DND-41 (cell line): ENCODE results near the gene MCRS1.

Source experiments
- ATAC-seq: fragments of 200-7000 bp; cut with Tn5 transposase; 3 replicates; pipeline ENCODE4 v1.9.1; 2021; ENCODE audit warnings: low read depth; ENCODE audit not compliant: insufficient read depth
- DNase-seq: peaks from one replicate; pipeline ENCODE4 v3.0.0-alpha.2; 2020
- H2AFZ ChIP-seq: 2 replicates; pipeline ENCODE4 v1.6.0; 2012; ENCODE audit warnings: low read depth, low read length
- H3K27ac ChIP-seq: 2 replicates; pipeline ENCODE4 v1.5.1; 2012; ENCODE audit warnings: low read length, inconsistent platforms
- H3K27me3 ChIP-seq: fragments of 200-600 bp; sonication (generic); 2 replicates; pipeline ENCODE4 v1.6.0; 2012; ENCODE audit warnings: low read length, mild to moderate bottlenecking, inconsistent platforms; ENCODE audit not compliant: insufficient read depth, poor library complexity
- H3K36me3 ChIP-seq: 2 replicates; pipeline ENCODE4 v1.5.1; 2012; ENCODE audit warnings: low read length, inconsistent platforms; ENCODE audit not compliant: insufficient read depth
- H3K4me1 ChIP-seq: 2 replicates; pipeline ENCODE4 v1.5.1; 2012; ENCODE audit warnings: mild to moderate bottlenecking, low read length; ENCODE audit not compliant: insufficient read depth
- H3K4me2 ChIP-seq: 2 replicates; pipeline ENCODE4 v1.6.0; 2012; ENCODE audit warnings: mild to moderate bottlenecking, moderate library complexity, low read length, inconsistent platforms; ENCODE audit not compliant: insufficient read depth
- H3K4me3 ChIP-seq, 2 experiments: fragments of 200-600 bp in 1 of 2; shearing (Covaris generic) in 1 of 2; 2 replicates each; pipeline ENCODE4 v1.5.1; 2012 to 2016; ENCODE audit warnings: inconsistent platforms in 2 of 2, low read length in 2 of 2, mild to moderate bottlenecking in 2 of 2, low read depth in 1 of 2, moderate library complexity in 1 of 2
- H3K79me2 ChIP-seq: 2 replicates; pipeline ENCODE4 v1.6.0; 2012; ENCODE audit warnings: low read length, inconsistent platforms; ENCODE audit not compliant: insufficient read depth
- H3K9ac ChIP-seq: 2 replicates; pipeline ENCODE4 v1.6.0; 2012; ENCODE audit warnings: low read depth, mild to moderate bottlenecking, inconsistent platforms, low read length, moderate library complexity
- H3K9me3 ChIP-seq: 2 replicates; pipeline ENCODE4 v1.5.1; 2012; ENCODE audit warnings: low read length, moderate library complexity, mild to moderate bottlenecking, inconsistent platforms; ENCODE audit not compliant: insufficient read depth, severe bottlenecking
- H4K20me1 ChIP-seq: 2 replicates; pipeline ENCODE4 v1.6.0; 2012; ENCODE audit warnings: low read length; ENCODE audit not compliant: insufficient read depth
- CTCF ChIP-seq: IDR thresholded peaks from 2 replicates; pipeline ENCODE4 v1.5.1; 2012; ENCODE audit warnings: borderline replicate concordance, low read length, moderate library complexity, mild to moderate bottlenecking; ENCODE audit not compliant: poor library complexity, severe bottlenecking; ENCODE audit errors: extremely low read depth
- EZH2 ChIP-seq: IDR thresholded peaks from 3 replicates; pipeline ENCODE4 v1.6.1; 2012; ENCODE audit warnings: borderline replicate concordance, low read depth, mild to moderate bottlenecking, moderate library complexity, low read length, inconsistent platforms; ENCODE audit not compliant: severe bottlenecking

Gene MCRS1

GRCh38 chr12:49557917-49558215 is 10.1 kb downstream of the MCRS1 start:
- Histone ChIP-seq H3K4me1 (no peaks in the 10 kb centered on the region), H3K9ac (no peak overlapping the region), H3K9me3 (no peaks in the 10 kb centered on the region), H3K36me3 (peaks cover 60% of the 10 kb centered on the region), H3K27me3 (no peaks in the 10 kb centered on the region), H3K27ac (no peak overlapping the region), H3K79me2 (no peaks in the 10 kb centered on the region), H2AFZ (no peak overlapping the region), H4K20me1 (0 out of 2 replicates have a peak, but pooled peaks cover 3% of the 10 kb centered on the region), H3K4me3 (no peak overlapping the region), H3K4me2 (no peak overlapping the region)
- ATAC-seq (peak; percentile 32; the same call in 1 of the 3 replicates), DNase-seq (no peak)
- TF ChIP-seq EZH2: no peak
- TF ChIP-seq CTCF: peak; percentile 48

- Histone ChIP-seq H3K9ac (no peak overlapping the region), H3K36me3 (peaks cover 55% of the 10 kb centered on the region), H3K79me2 (no peaks in the 10 kb centered on the region), H3K27me3 (no peaks in the 10 kb centered on the region), H3K27ac (no peak overlapping the region; the same call in 1 of the 2 replicates), H4K20me1 (0 out of 2 replicates have a peak, but pooled peaks cover 3% of the 10 kb centered on the region), H2AFZ (no peak overlapping the region), H3K4me3 (no peak overlapping the region), H3K4me1 (no peaks in the 10 kb centered on the region), H3K9me3 (no peaks in the 10 kb centered on the region), H3K4me2 (no peak overlapping the region)
- no peak for TF ChIP-seq EZH2
- TF ChIP-seq CTCF: no peak
- DNase-seq (no peak), ATAC-seq (0 out of 3 replicates have a peak, but pooled peaks have one; percentile 7)
Measured at GRCh38 chr12:49557187-49557916, 10.6 kb downstream of the MCRS1 start.

DNA sequence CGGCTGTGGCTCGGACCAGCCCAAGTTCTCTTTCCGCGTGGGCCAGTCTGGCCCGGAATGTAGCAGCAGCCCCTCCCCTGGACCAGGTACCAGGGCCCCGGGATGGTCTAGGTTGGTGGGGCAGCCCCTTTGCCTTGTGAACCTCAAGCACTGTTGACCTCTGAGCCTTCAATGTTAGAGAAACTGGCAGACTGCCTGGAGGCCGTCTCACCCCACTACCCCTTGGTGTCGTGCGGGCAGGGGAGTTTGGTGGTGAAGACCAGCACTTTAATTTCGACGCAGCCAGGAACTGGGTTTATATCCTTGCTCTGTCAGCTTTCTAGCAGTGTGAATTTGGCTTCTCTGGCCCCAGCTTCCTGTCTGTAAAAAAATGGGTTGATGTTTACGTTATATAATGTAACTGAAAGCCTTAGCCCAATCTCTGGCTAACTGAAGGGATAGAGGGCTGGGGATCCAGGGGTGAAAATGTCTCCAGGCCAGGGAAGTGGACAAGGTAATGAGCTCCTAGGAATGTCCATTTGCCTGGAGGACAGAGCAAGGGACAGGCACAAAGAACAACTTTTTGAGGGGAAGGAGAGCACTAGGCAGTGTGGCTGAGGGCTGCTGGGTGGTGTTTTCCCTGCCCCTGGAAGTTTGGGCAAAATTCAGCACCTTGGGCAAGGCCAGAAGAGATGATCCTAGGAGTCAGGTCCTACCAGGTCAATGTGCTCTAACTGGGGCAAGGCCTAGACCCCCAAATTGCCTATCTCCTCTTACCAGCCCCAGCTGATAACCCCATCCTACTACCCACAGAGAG is 11.4 kb downstream of the MCRS1 start:
- Histone ChIP-seq H3K9me3 (no peaks in the 10 kb centered on the region), H3K4me1 (no peaks in the 10 kb centered on the region), H3K36me3 (peaks cover 48% of the 10 kb centered on the region), H3K4me3 (no peak overlapping the region), H4K20me1 (0 out of 2 replicates have a peak, but pooled peaks cover 3% of the 10 kb centered on the region), H3K27ac (no peak overlapping the region; the same call in 1 of the 2 replicates), H2AFZ (no peak overlapping the region), H3K27me3 (no peaks in the 10 kb centered on the region), H3K4me2 (no peak overlapping the region), H3K79me2 (no peaks in the 10 kb centered on the region), H3K9ac (no peak overlapping the region)
- no peak for TF ChIP-seq CTCF
- no peak for TF ChIP-seq EZH2
- DNase-seq (no peak), ATAC-seq (no peak)
